AG20443 (cell line): ENCODE data around the gene CEMIP.
A peak's percentile ranks its signal among the peaks of the same experiment; 100 is the strongest.
"Not testable (repeated sequence)": the region's sequence is repeated elsewhere in the genome, so short reads cannot be mapped to it uniquely, and the experiment has no call there.

Source experiments
- DNase-seq: peaks from one replicate; pipeline ENCODE4 v3.0.0; 2012; ENCODE audit warnings: low spot score, mixed read lengths

CEMIP gene

DNA sequence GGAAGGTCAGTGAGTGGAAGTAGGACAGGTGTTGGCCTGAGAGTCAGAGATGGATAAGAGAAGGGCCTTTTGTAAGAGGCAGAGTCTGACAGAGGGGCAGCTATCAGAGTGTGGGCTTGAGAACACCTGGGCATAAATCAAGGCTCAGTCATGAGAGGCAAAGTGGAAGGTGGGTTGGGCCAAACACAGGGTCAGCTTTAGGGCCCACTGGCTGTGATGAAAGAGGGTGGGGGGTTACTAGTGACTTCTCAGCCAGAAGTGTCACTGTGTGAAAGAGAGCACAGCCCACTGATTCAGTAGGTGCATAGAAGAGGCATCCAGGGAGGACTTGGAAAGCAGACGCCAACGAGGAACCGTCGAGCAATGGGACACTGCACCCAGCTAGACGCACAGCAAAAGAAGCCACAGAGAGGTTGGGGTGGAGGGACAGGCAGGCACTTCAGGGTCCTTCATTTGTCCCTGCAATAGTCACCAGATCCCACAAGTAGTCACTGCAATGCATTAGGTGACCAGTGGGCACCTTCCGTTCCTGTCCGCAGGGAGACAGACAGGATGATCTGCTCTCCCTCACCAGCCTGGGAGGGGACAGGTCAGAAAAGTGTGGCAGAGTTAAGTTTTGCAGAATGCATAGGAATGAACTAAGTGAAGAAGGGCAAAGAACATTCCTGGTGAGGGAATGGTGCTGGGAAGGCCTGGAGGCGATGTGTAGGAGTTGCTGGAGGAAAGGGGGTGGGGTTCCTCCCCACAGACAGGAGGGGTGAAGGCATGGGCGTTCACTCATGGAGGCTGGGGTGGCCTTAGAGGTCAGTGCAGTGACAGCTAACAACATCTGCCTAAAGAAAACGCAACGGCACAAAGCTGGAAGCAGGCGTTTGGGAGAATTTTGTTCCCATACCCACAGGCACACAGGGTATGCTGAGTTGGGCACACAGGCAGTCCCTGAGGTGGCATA lies 174.1 kb downstream of the CEMIP start:
- DNase-seq = no peak

DNA sequence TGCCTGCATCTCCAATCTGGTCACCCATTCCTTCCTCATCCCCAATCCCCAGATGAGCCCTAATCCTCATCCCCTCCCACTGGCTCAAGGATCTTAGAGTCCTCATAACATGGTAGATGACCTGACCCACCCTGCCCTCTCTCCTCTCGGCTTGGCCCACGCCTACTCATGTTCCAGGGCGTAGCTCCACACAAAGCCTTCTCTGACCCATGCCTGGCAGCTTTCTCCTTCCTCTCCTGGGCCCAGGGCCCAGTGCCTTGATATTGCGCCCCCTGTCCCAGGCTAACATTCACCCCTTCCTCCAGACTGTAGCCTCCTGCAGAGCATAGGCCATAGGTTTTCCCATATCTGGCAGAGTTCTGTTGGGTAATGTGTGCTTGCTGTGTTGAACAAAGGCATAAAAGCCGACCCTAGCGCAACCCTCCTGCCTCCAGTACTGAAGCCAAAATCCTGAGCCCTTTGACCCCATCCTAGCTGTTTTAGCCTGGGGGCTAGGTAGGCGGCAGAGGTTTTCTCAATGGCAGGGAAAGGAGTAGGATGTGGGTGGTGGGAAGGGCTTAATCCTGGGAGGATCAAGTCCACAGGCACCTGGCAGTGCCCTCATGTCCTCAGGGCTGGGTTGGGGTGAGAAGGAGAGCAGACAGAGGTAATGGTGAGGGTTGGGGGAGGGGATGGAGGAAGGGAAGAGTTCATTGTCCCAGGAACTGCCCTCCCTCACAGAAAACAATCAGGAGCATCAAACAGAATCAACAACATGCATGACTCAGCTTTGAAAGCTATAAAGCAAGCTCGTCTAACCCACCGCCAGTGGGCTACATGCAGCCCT lies 175.0 kb downstream of the CEMIP start:
- no peak for DNase-seq

DNA sequence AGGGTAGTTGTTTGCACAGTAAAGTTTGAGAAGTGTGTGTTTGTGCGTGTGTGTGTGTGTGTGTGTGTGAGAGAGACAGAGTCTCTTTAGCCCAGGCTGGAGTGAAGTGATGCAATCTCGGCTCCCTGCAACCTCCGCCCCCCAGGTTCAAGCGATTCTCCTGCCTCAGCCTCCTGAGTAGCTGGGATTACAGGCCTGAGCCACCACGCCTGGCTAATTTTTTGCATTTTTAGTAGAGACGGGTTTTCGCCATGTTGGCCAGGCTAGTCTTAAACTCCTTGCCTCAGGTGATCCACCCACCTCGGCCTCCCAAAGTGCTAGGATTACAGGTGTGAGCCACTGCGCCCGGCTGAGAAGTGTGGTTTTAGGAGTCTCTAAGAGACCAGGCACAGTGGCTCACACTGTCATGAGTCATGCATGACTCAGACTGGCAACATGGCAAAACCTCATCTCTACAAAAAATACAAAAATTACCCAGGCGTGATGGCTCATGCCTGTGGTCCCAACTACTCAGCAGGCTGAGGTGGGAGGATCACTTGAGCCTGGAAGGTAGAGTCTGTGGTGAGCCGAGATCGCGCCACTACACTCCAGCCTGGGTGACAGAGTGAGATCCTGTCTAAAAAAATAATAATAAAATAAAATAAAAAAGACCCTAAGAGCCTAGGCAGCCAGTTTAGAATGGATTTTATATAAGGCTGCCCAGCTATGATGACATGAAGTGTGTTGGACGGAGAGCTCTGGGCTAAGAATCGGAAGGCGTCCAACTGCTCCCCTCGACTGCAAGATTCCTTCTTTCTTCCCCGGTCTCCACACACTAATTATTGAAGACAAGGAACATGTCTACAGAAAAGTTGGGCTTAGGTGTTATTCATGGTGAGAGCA lies 176.6 kb downstream of the CEMIP start:
- DNase-seq = peak; percentile 69

DNA sequence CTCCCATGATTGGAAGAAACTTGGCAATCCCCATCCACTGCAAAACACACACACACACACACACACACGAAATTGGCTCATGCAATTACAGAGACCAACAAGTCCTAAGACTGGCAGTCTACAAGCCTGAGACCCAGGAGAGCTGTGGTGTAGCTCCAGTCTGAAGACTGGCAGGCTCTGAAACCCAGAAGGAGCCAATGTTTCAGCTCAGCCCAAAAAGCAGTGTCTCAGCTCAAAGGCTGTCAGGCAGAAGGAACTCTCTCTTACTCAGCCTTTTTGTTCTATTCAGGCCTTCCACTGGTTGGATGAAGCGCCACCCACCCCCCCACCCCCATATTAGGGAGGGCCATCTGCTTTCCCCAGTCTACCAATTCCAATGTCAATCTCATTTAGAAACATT lies 178.4 kb downstream of the CEMIP start:
- DNase-seq = no peak

DNA sequence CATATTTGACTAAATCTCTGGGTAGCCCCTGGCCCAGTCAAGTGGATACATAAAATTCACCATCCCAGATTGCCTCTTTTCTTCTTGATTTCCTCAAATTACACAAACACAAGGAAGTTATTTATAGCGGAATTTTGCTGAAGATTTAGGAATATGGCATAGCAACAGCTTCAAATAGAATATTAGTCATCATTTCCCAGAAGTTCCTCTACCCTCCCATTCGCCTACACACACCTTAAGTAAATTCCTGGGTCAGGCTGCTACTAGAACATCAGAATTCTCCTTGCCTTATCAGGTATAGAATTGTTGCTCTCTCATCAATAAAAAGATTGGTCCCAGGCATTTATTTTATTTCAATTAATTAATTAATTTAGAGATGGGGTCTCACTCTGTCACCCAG lies 178.8 kb downstream of the CEMIP start:
- DNase-seq = no peak

DNA sequence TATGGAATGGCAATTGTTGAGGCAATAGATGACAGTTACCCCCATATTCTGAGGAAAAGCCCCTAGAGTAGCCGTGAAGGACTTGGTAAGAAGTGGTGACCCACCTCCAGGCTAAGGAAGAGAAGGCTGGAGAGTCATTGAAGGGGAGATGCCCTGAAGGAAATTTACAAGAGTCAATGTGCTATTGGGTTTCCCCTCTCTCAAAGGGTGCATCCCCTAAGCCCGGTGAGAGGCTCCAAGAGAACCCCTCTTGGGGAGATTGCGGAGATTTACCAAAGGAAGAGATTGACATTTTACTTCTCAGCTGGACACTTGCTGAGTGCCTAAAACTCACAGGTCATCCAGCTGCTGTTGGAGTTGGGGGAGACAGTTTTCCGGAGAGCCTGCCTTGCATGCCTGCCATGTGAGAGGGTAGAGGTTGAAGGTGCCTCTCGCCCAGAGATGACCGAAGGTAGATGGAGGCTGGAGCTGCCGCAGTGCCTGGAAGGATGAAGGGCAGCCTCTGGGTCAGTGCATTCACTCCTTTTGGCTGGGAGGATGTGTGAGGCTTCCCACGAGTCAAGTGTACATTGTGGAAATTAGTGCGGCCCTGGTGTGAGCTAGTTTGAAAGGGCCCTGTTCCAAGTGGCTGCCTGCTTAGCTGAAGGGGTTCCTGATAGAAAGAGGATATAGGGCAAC lies 179.8 kb downstream of the CEMIP start:
- DNase-seq = no peak

DNA sequence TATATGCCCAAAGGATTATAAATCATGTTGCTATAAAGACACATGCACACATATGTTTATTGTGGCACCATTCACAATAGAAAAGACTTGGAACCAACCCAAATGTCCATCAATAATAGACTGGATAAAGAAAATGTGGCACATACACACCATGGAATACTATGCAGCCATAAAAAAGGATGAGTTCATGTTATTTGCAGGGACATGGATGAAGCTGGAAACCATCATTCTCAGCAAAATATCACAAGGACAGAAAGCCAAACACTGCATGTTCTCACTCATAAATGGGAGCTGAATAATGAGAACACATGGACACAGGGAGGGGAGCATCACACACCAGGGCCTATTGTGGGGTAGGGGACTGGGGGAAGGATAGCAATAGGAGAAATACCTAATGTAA lies 186.3 kb downstream of the CEMIP start:
- not testable (repeated sequence) for DNase-seq

DNA sequence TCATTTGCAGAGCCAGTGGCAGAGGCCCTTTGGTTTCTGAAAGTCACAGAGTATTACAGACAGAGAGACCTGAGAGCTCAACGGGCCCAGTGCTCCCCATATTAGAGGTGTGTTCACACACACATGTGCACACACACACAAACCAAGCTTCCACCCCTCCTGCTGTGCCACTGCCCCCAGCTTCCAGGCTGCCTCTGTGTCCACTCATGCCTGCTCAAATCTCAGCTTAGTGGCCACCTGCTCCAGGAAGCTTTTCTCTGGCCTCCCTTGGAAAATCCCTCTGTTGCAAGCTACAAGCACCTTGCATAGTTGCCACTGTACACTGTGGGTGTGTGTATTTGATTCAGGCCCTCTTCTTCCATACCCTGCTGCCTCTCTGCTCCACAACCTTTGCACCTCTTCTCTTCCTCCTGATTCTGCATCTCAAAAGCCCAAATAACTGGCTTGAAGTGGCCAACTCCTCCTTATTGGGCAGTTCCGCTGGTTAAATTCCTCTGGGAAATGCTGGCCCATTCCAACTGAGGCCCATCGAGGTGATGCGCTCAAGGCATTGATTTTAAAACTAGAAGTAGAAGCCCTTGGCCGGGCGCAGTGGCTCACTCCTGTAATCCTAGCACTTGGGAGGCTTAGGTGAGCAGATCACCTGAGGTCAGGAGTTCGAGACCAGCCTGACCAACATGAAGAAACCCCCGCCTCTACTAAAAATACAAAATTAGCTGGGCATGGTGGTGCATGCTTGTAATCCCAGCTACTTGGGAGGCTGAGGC lies 187.4 kb downstream of the CEMIP start:
- DNase-seq = no peak

DNA sequence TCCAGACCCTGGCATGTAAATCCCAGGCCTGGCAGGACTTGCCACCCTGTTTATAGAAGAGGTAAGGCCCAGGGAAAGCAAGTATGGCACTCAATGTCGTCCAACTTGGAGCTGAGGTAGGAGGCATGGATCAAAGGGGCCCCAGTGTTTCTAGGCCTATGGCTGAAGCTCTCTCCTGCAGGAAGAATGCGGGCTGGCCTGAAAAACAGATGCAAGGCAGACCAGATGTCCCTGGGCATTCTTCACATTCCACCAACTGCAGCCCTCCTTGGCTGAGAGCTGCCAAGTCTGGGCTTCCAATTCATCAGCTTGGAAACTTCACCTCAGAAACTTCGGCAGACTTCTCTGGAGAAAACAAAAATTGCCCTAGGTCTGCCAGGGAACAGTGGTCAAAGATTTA lies 188.3 kb downstream of the CEMIP start:
- peak; percentile 91 for DNase-seq

DNA sequence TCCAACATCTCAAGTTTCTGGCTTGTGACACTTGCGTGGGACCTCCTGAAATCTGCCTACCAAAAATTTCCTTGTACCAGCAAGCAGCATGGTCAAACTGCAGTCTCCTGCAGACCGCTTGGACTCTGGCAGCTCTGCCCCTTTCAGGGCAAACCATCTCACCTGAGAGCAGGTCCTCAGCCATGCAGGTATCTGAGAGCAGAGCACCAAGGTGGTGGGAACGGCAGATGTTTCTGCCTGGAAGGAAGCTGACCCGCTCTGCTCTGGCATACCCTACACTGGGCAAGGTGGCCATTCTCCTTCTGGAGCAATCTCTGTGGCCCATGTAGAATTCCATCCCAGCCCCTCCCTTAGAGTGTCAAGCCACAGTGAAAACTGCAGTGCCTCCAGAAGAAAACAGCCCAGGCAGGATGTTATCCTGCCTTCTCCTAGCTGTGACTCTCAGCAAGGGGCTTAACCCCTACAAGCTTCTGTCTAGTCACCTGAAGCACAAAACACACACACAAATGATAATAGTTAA lies 188.9 kb downstream of the CEMIP start:
- DNase-seq = no peak

DNA sequence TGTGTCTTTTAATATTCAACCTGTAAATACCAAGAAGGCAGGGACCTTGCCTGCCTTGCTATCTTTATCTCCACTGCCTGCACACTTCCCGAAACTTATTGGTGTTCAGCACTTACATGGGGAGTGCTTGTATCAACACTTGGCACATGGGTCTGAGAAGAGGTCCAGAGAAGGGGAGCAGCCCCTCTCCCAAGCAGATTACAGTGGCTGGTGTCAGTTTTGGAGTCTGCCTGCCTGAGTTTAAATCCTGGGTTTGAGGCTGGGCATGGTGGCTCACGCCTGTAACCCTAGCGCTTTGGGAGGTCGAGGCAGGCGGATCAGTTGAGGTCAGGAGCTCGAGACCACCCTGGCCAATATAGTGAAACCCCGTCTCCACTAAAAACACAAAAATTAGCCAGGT lies 190.1 kb downstream of the CEMIP start:
- no peak for DNase-seq

DNA sequence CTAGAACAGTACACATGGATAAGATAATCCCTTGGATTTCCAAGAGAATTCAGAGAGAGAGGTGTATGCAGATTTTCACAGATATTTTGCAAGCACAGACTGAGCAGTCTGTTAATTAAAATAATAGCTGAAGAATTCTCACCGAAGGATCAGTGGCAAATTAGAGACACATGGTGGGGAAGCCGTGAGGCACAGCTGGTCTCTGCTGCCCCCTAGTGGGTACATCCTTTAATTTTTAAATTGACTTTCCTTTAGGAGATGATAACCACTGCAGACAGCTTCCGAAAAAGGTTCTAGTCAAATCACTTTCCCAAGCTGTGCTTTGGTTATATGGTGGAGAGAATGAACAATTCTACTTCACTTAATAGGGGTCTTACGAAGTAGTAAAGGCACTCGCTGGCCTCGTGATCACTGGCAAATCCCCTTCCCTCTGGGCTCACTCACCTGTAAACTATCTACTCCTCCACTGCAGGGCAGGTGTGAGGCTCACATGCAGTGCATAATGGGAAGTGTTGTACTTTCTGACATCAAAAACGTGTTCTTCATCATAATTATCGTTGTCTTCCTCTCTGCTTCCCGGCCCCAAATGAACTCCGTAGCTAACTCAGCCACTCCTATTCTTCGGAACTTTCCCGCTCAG lies 191.0 kb downstream of the CEMIP start:
- peak; percentile 73 for DNase-seq

DNA sequence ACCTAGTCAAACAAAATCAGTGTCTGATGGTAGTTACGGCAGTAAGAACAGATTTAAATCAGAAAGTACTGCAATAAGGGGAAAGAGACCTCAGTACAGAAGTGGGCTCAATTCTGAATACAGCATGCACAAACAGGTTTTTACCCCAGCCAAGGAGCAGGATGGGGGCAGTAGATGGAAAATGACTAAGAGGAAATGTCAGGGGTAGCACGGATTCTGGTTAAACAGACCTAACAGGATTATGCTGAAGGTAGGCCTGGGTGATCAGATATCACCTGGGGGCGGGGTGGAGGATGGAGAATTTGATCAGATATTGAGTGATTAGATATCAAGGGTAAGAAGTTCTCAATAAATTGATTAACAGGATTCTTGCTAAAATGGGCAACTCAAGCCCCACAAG lies 191.5 kb downstream of the CEMIP start:
- no peak for DNase-seq

DNA sequence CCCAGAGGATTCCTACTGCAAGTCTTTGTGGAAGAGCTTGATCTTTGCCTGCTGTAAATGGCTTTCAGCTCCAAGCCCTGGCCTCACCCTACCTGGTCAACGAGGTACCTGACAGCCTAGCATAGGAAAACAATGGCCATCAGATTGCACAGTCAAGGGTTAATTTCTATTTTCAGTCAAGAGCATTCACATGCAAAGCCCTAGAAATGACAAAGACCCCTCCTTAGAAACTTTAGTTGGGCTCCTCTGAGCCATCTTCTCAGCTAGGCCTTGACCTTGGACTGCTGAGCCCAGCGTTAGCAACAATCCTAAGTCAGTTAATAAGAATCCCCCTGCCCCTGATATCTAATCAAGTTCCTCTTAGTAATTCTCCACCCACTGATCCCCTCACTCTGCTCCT lies 192.0 kb downstream of the CEMIP start:
- no peak for DNase-seq

DNA sequence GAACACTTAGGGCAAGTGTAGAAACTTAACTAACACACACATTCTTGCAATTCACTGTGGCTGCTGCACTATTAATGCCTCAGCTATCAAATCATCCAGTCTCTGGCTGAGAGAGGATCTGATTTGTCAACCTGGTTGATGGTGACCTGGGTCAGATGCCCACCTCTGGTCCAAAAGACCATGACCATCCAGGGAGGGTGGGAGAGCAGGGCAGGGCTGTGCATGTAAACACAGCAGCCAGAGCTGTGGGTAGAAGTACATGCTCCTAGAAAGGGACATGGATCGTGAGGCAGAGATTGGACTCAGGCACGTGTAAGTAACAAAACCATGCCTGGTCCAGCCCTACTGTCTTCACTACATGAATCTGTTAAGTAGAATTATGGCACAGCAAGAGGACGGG lies 193.1 kb downstream of the CEMIP start:
- DNase-seq = no peak

DNA sequence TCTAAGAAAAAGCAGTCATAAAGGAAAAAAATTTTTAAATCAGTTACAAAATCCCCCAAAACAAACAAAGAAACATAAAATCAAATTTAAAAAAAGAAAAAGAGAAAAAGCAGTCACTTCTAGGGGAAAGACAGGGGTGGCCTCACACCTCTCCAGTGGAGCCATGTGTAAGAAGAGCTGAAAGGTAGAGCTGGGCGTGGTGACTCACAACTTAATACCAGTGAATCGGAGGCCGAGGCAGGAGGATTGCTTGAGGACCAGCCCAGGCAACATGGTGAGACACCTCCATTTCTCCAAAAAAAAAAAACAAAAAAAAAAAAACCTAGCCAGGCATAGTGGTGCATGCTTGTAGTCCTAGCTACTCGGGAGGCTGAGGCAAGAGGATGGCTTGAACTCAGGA lies 195.7 kb downstream of the CEMIP start:
- DNase-seq = no peak

DNA sequence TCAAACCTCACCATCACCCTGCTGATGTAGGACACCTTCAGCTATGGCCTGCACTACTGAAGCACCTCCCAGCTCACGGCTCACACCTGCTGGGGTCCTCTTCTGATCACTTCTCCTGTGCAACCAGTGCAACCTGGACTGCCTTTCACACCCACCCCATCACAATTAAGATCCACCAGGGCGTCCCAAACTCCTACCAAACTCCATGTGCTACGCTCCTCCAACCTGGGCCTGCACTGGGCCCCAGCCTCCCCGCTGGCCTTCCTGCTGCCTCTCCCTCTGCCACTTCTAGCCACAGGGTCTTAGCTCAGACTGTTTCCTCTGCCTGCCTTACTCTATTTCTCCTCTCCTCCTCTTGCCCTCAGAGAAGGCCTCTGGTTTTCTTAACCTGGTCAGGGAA lies 197.7 kb downstream of the CEMIP start:
- DNase-seq = no peak

DNA sequence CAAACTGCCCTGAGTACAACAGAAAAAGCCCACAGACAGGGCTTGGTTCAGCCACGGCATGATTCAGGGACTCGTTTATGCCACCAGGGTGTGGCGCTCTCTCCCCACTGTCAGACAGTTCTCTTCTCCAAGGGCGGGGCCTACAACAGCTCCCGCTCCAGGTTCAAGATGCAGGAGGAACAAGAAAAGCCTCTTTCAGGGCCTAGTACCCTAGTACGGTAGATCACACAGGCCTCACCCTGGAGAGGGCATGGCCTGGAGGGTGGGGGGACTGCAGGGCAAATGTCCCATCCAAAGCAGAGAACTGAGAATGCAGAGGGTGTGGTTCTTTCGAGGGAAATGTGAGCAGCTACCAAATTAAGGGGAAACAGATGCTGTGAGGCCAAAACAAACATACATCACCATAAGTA lies 198.5 kb downstream of the CEMIP start:
- DNase-seq = peak; percentile 88

DNA sequence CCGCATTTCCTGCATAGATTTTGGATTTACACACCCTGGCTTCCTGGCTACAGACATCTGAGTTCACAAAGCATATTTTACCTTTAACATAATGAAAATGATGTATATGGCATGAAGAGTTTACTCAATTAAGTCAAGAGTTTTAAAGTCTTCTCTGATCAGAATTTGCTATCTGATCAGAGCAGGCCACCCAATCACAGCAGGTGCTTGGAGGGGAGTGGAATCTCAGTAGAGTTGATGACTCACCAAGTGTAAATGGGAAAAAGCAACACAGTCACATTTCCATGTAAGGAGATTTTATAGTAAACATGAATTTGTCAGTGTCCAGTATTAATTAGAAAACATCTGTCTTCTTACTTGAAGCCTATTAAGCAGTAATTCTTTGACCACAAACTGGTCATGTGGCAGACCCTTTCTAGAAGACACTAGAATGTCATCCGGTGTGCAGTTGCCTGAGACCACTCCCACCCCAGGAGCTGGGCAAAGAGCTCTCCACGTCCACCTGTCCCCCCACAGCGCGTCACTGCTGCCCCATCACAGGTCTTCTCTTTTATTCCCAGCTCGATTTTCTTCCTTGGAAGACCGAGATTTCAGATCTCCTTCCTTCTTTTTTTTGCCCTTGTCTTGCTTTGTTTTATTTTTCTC lies 199.6 kb downstream of the CEMIP start:
- no peak for DNase-seq
